Stomach smooth muscle (tissue), 2 donors: ENCODE measurements around the gene GNA12.
A peak's percentile ranks its signal among the peaks of the same experiment; 100 is the strongest.

Source experiments
- H3K27ac ChIP-seq: one replicate; pipeline ENCODE4 v1.7.0; 2013; ENCODE audit warnings: mild to moderate bottlenecking, low read length, inconsistent platforms
- H3K27me3 ChIP-seq, 2 donors: one replicate each; pipeline ENCODE4 v1.7.0; 2013; ENCODE audit warnings: low read length in 2 of 2; ENCODE audit not compliant: insufficient read depth in 2 of 2, control insufficient read depth in 1 of 2
- H3K36me3 ChIP-seq, 2 donors: one replicate each; pipeline ENCODE4 v1.7.0; 2013; ENCODE audit warnings: low read length in 2 of 2; ENCODE audit not compliant: control insufficient read depth in 2 of 2, insufficient read depth in 2 of 2
- H3K4me1 ChIP-seq: one replicate; pipeline ENCODE4 v1.7.0; 2013; ENCODE audit warnings: low read length; ENCODE audit not compliant: control insufficient read depth, insufficient read depth
- H3K4me3 ChIP-seq, 2 donors: one replicate each; pipeline ENCODE4 v1.7.0; 2013; ENCODE audit warnings: low read length in 2 of 2
- H3K9ac ChIP-seq, 2 donors: one replicate each; pipeline ENCODE4 v1.7.0; 2013; ENCODE audit warnings: low read length in 2 of 2, mild to moderate bottlenecking in 1 of 2
- H3K9me3 ChIP-seq, 2 donors: one replicate each; pipeline ENCODE4 v1.7.0; 2013; ENCODE audit warnings: low read length in 2 of 2; ENCODE audit not compliant: control insufficient read depth in 2 of 2
- donor health status: healthy.
- donor health status: Pancreatic carcinoma.

GNA12 gene

DNA sequence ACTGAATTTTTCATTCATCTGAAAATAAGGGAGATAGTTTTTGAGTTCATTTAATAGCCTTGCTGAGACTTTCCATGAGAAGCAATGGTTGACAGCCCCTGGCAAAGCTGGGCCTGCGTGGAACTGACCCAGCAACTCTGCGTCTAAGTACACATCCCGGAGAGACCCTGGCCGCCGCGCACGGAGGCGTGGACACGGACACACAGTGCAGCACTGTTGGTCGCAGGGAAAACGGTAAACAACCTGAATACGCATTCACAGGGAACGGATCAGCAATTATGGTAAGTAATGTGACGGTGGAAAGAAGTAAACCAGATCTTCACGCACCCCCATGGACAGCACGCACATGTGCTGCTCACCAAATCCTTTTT is 28.2 kb downstream of the GNA12 start:
- Histone ChIP-seq H3K4me3 (no peak overlapping the region), H3K27ac (no peak overlapping the region)

DNA sequence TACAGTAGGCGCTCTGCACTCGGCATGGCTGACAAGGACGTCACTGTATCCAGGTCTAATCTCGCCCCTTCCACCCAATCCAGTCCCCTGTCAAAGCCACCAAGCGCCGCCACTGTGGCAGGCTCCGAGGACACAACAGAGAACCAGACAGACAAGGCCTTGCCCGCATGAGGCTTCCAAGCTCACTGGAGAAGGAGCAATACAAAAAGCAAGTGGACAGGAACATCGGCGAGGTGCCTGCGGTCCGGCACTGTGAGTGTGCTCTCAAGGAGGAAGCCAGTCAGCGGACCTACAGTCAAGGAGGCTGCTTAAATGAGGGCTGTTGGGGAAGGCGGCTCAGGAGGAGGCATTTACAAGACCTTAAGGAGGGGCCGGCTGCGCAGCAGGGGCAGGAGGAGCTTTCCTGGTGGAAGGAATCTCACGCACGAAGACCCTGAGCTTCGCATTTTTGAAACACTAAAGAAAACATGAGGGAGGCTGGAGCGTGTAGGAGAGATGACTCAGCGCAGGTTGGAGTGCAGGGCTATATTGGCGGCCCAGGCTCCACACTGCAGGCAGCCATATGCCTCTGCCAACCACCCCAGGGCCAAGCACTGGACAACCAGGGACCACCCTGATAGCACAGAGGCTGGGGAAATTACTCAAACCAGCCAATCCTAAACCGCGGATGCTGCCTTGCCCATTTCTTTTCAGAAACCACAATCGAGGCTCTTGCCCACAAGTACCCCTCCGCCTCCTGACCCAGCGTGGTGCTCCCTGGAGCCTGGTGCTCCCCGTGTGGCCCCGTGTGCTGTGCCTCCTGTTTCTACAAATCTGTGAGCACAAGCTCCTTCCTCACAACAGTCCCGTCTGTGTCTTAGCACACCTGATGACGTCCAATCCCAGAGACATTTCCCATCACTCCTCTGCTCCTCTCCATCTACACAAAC is 28.9 kb downstream of the GNA12 start:
- Histone ChIP-seq H3K4me1 (peaks cover 13% of the 10 kb centered on the region), H3K4me3 (no peak overlapping the region), H3K9ac (no peak overlapping the region), H3K9me3 (no peaks in the 10 kb centered on the region), H3K27ac (no peak overlapping the region), H3K36me3 (peaks cover 0 to 2% of the 10 kb centered on the region in 2 donors), H3K27me3 (no peaks in the 10 kb centered on the region)

More for the DNA sequence above, 28.2 kb downstream of the GNA12 start:
- Histone ChIP-seq H3K9ac (no peak overlapping the region), H3K36me3 (peaks cover 0 to 2% of the 10 kb centered on the region in 2 donors), H3K27me3 (no peaks in the 10 kb centered on the region), H3K4me1 (peaks cover 13% of the 10 kb centered on the region), H3K9me3 (no peaks in the 10 kb centered on the region)

DNA sequence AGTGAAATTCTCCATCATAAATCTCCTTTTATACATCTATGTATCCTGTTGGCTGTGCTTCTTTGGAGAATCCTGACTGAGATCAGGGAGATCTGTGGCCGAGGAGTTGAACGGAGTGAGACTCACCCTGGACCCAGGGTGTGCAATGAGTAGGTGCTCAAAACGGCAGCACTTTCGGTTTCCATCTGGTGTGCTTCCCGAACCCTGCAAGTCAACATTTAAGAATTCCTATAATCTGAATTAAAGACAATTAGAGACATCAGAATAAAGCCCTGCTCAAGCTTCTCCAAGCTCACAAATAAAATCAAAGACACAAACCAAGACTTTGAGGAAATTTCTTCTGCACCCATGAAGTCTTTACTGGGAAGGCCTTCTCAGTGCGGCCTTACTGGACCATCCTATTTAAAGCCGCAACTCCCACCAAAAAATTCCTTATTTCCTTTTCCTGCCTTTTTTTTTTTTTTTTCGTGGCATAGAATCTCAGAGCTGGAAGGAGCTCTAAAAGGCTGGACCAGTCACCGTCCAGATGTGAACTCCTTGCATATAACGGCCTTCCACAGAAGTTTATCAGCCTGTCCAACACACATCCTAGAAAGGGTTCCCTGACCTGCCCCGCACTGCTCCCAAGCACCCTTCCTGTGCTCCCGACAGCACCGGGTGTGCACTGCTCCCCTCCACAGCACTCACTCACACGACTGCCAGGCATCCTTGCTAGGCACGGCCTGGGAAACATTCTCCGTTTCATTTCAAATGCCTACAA is 29.7 kb downstream of the GNA12 start:
- Histone ChIP-seq H3K36me3 (peaks cover 0 to 2% of the 10 kb centered on the region in 2 donors), H3K27ac (no peak overlapping the region), H3K27me3 (no peaks in the 10 kb centered on the region), H3K9ac (no peak overlapping the region), H3K4me1 (peaks cover 13% of the 10 kb centered on the region), H3K4me3 (peak overlapping the region in 1 of 2 donors; percentile 35), H3K9me3 (no peaks in the 10 kb centered on the region)

DNA sequence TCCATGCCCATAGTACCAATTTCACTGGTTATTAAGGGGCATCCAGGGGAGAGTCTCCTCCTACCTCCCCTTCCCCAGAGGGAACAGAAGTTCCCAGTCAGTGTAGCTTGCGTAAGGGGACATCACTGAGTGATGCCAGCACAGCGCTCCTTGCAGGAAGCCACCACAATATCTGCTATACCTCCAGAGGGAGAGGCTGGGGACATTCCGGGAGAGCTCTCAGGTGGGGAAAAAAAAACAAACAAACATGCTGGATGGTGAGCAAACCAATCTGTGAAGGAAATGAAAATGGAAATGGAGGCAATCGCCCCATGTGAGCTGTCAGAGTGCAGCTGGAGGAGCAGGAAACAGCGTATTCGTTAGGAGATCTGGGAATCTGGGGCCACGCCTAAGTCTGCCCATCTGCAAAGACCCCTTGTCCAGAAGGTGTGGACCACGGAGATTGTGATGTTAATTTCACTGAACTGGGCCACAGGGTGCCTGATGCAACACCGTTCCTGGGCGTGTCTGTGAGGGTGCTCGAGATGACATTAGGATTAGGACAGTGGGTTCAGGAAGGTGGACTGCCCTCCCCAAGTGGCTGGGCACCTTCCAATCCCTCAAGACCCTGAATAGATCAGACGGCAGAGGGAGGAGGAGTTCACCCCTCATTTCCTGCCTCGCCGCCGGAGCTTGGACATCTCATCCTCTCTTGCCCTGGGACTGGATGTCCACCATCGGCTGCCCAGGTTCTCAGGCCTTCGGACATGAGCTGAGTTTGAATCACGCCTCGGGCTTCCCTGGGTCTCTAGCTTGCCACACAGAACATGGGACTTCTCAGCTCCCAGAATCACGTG is 30.5 kb downstream of the GNA12 start:
- no peak overlapping the region for H3K27ac ChIP-seq
- no peak overlapping the region for H3K9ac ChIP-seq
- no peaks in the 10 kb centered on the region for H3K9me3 ChIP-seq
- peaks cover 0 to 2% of the 10 kb centered on the region in 2 donors for H3K36me3 ChIP-seq
- H3K27me3 ChIP-seq, result no peaks in the 10 kb centered on the region
- H3K4me3 ChIP-seq, result no peak overlapping the region
- peaks cover 10% of the 10 kb centered on the region for H3K4me1 ChIP-seq

DNA sequence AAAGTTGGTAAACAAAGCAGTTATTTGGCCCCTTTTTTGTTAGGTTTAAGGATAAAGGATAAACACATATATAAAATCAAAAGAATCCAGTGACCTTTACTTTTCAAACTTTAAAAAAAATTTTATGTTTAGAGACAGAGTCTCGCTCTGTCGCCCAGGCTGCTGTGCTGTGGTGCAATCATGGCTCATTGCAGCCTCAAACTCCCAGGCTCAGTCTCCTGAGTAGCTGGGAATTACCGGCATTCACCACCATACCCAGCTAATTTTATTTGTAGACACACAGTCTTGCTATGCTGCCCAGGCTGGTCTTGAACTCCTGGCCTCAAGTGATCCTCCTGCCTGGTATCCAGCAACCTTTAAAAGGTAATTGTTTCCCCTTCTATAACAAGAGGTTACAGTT is 31.3 kb downstream of the GNA12 start:
- Histone ChIP-seq H3K36me3 (peaks cover 0 to 2% of the 10 kb centered on the region in 2 donors), H3K9me3 (no peaks in the 10 kb centered on the region), H3K27ac (no peak overlapping the region)

DNA sequence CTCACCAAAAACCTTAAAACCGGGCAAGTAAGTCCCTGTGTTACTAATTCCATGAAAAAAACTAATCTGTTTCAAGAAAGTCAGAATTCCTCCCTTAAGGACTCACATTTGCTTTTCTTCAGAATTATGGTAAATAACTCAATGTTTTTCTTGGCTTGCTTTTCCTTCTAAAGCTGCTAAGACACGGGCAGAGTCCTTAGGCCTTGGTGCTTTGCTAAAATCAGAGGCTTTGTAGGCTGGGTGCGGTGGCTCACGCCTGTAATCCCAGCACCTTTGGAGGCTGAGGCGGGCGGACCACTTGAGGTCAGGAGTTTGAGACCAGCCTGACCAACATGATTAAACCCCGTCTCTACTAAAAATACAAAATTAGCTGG is 32.0 kb downstream of the GNA12 start:
- Histone ChIP-seq H3K4me1 (peaks cover 10% of the 10 kb centered on the region), H3K27ac (peak overlapping the region; percentile 46), H3K9ac (no peak overlapping the region), H3K36me3 (peaks cover 0 to 2% of the 10 kb centered on the region in 2 donors), H3K9me3 (no peaks in the 10 kb centered on the region), H3K27me3 (no peaks in the 10 kb centered on the region), H3K4me3 (peak overlapping the region in 1 of 2 donors; percentile 35)

More for the DNA sequence above, 31.3 kb downstream of the GNA12 start:
- Histone ChIP-seq H3K4me1 (peaks cover 10% of the 10 kb centered on the region), H3K4me3 (no peak overlapping the region), H3K9ac (no peak overlapping the region), H3K27me3 (no peaks in the 10 kb centered on the region)

DNA sequence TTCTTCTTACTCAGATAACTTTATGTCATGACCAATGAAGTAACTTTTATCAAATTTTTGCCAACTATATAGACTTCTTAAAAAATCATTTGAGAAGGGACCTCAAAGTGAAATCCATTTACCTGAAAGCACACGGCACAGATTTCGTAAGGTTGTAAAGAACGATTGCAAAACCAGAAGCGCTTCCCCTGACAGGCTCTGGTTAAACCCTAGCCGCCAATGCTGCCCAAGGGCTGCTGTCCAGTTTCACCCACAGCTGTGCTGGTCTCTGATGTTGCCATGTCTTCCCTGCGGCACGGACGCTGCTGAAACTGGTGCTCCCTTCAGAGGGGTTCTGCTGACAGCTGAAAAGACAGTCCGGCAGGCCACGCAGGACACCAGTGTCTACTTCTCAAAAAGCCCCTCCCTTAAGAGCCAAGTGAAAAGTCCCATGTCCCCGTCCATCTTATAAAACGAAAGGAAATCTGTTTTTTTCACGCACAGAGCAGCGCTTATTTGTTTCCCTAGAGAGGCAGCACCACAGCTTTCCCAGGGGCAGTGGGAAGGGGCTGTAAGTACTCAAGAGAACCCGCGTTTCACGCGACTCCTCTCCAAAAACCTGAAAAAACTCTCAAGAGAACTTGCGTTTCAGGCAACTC is 32.5 kb downstream of the GNA12 start:
- Histone ChIP-seq H3K4me1 (peaks cover 10% of the 10 kb centered on the region), H3K27ac (peak overlapping the region; percentile 46), H3K4me3 (peak overlapping the region in 1 of 2 donors; percentile 35), H3K36me3 (peaks cover 0 to 2% of the 10 kb centered on the region in 2 donors), H3K9me3 (no peaks in the 10 kb centered on the region), H3K27me3 (no peaks in the 10 kb centered on the region), H3K9ac (no peak overlapping the region)

DNA sequence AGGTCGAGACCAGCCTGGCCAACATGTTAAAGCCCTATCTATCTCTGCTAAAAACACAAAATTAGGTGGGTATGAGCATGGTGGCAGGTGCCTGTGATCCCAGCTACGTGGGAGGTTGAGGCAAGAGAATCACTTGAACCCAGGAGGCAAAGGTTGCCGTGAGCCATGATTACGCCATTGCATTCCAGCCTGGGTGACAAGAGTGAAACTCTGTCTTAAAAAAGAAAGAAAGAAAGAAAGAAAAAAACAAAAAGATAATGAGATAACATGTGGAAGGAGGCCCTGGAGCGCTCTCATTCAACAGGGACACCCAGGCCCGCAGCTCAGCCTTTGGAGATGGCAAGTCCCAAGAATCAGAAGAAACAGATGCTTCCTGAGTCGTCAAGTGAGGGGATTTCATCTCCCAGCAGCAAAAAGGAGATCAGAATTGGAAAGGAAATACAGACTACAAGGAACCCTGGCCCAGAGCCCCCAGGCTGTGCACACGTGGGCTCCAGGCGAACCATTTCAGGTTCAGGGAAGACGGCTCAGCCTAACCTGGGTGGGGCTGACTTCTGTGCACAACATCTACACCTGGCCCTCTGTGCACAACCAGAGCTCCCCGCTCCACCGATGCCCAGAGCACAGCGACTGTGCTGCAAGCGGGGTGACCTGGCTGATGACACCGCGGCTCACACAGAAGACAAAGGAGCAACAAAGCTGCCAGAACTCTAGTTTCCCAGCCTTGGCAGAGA is 33.3 kb downstream of the GNA12 start:
- peaks cover 0 to 2% of the 10 kb centered on the region in 2 donors for H3K36me3 ChIP-seq
- no peaks in the 10 kb centered on the region for H3K9me3 ChIP-seq
- no peaks in the 10 kb centered on the region for H3K27me3 ChIP-seq
- H3K9ac ChIP-seq, result no peak overlapping the region
- peaks cover 10% of the 10 kb centered on the region for H3K4me1 ChIP-seq
- H3K27ac ChIP-seq, result no peak overlapping the region
- H3K4me3 ChIP-seq, result peak overlapping the region in 1 of 2 donors; percentile 22

DNA sequence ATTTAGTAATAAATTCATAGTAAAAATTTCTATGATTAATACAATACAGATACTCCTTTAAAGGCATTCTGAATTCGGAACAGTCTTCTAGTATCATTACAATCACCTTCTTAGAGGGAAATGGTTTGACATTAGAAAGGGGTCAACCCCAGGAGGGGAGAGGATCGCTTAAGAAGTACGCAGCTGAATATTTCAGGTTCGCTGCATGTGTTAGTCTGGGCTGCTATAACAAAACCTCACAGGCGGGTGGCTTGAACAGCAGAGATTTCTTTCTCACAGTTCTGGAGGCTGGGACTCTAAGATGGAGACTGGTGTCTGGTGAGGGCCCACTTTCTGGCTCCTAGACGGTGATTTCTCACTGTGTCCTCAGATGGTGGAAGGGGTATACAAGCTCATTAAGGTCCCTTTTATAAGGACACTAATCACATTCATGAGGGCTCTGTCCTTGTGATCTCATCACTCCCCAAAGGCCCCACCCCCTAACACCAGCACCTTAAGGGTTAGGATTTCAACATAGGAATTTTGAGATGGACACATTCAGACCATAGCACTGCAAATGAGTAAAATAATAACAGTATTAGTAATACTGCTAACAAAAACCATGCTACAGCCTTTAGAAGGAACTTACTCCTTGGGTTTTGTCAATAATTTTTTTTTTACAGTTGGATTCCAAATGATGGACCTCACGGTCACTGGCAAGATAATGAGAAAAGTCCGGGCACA is 34.0 kb downstream of the GNA12 start:
- Histone ChIP-seq H3K27me3 (no peaks in the 10 kb centered on the region), H3K4me1 (peaks cover 10% of the 10 kb centered on the region), H3K36me3 (peaks cover 0 to 2% of the 10 kb centered on the region in 2 donors), H3K4me3 (no peak overlapping the region), H3K27ac (no peak overlapping the region), H3K9me3 (no peaks in the 10 kb centered on the region), H3K9ac (no peak overlapping the region)
